BJ (cell line): Measurements from ENCODE around the gene NEGR1. TPM values are rescaled to one million over a fixed set of nuclear protein-coding genes. Genes with fewer than 3 reads are reported as not detected.

Source experiments
- CTCF ChIA-PET: fragments of 350-600 bp; formaldehyde crosslinking; extraction: SDS; loops from one replicate; lab custom pipeline; 2021; ENCODE audit warnings: antibody characterized with exemption, inconsistent platforms; lab: Yijun Ruan, JAX
- POLR2A ChIA-PET: fragments of 300-600 bp; sonication (Branson Sonifier 250); formaldehyde crosslinking; extraction: SDS; loops from one replicate; lab custom pipeline; 2021; ENCODE audit warnings: antibody characterized with exemption; lab: Charles Lee
- DNase-seq: peaks from one replicate; pipeline ENCODE4 v3.0.0-alpha.2; 2011; ENCODE audit warnings: low read depth
- H3K27me3 ChIP-seq: 2 replicates; pipeline ENCODE4 v1.6.0; 2011; ENCODE audit warnings: low read length; ENCODE audit not compliant: control insufficient read depth, insufficient read depth
- H3K36me3 ChIP-seq: 2 replicates; pipeline ENCODE4 v1.5.1; 2011; ENCODE audit warnings: low read length; ENCODE audit not compliant: control insufficient read depth, insufficient read depth
- H3K4me3 ChIP-seq: 2 replicates; pipeline ENCODE4 v1.5.1; 2011; ENCODE audit warnings: low read depth, mild to moderate bottlenecking, control low read depth, low read length
- CTCF ChIP-seq: IDR thresholded peaks from 2 replicates; pipeline ENCODE4 v1.5.1; 2011; ENCODE audit warnings: low read depth, mild to moderate bottlenecking, control low read depth, inconsistent platforms, low read length, moderate library complexity; ENCODE audit not compliant: insufficient read depth
- polyA plus RNA-seq: library from polyadenylated mRNA; depleted of rRNA; stranded (reverse); fragments of >200 nt; gene quantifications from 2 replicates; pipeline ENCODE4 v1.2.3, GENCODE V29; 2011

NEGR1 gene
- polyA plus RNA-seq, 1 experiment = 15.4 TPM

DNA sequence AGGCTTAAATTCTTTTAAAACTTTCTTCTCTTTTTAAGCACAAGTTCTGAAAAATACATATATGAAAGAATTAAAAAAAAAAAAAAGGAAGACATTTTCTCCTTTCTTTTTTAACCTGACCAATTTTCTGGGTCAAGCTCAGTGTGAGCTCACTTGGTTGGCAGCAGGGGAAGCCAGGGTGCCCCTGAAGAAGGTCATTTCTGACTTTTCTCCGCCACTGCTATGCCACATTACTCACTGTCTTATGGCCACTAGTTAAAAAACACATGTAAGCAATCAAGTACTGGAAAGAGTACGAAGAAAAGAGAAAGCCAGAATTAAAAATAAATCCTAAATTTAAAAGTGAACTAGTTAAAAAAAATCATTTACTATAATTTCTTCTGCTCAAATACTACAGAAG, 275.0 kb downstream of the NEGR1 start:
- POLR2A ChIA-PET = interaction anchor here (0.6 kb wide), 1 partner anchor 301 kb away, joined by 6 read pairs; no protein-coding TSS in a partner anchor
- no peak for DNase-seq
- CTCF ChIA-PET = no interaction called here

GRCh38 chr1:72006092-72006491, 276.2 kb downstream of the NEGR1 start:
- Histone ChIP-seq H3K36me3 (no peaks in the 10 kb centered on the region), H3K4me3 (no peak overlapping the region), H3K27me3 (no peaks in the 10 kb centered on the region)
- ChIA-PET CTCF (no interaction called here), POLR2A (no interaction called here)
- DNase-seq = no peak
- no peak for TF ChIP-seq CTCF

More for the DNA sequence above, 275.0 kb downstream of the NEGR1 start:
- Histone ChIP-seq H3K27me3 (no peaks in the 10 kb centered on the region), H3K4me3 (no peak overlapping the region), H3K36me3 (no peaks in the 10 kb centered on the region)
- TF ChIP-seq CTCF = no peak

DNA sequence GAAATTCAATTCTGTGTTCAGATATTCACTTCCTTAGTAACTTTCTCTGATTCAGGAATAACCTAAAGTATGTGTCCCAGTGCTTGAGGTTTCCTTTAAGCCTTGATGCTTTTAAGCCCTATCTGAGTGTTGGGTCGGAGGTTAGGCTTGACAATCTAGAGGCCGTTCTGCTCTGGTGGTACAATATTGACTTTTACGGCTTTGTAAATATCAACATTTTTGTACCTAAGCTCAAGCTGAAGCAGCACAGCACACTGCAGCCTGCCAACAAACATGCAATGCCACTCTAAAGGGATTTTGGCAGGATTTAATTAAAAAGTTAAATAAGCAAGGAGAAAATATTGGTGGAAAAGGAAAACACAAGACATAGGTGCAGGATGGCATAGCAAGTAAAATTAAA, 279.2 kb downstream of the NEGR1 start:
- POLR2A ChIA-PET = no interaction called here

GRCh38 chr1:72000809-72001208, 281.5 kb downstream of the NEGR1 start:
- ChIA-PET POLR2A (no interaction called here), CTCF (no interaction called here)
- H3K36me3 ChIP-seq = no peaks in the 10 kb centered on the region
- DNase-seq = no peak
- TF ChIP-seq CTCF = no peak
- H3K4me3 ChIP-seq = no peak overlapping the region
- H3K27me3 ChIP-seq = no peaks in the 10 kb centered on the region

More for the DNA sequence above, 279.2 kb downstream of the NEGR1 start:
- no peaks in the 10 kb centered on the region for H3K36me3 ChIP-seq
- H3K4me3 ChIP-seq = no peak overlapping the region
- CTCF ChIA-PET = no interaction called here
- H3K27me3 ChIP-seq = no peaks in the 10 kb centered on the region
- no peak for DNase-seq
- TF ChIP-seq CTCF = no peak

DNA sequence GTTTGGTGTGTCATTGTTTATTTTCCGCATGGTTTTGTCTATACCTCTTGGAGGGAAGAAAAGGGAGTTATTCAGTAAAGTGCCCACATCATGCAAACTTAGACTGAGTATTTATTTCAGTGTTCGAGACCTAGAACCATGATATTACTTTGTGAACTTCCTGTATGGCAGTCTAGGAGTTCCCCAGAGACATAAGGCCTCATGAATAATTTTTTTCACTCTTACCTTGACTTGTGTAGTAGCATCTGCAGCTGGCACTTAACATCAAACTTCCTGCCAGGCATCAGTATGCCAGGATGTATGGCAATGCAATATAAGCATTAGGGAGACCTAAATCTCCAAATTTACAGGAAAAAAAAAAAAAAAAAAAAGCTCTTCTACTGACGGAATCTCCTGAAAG, 287.7 kb downstream of the NEGR1 start:
- H3K4me3 ChIP-seq = no peak overlapping the region
- POLR2A ChIA-PET = no interaction called here
- H3K27me3 ChIP-seq = no peaks in the 10 kb centered on the region
- H3K36me3 ChIP-seq = no peaks in the 10 kb centered on the region
- no peak for TF ChIP-seq CTCF
- DNase-seq = no peak
- CTCF ChIA-PET = no interaction called here
